Measurements from ENCODE around the gene U2AF1L4.

U2AF1L4 gene

GRCh38 chr19:35745328-35746086 is at the start of gene U2AF1L4, which contains the start of gene PSENEN:
Gene U2AF1L4, minus strand, starts transcription at chr19:35745418. Its CDS starts 27 bp downstream, at chr19:35745391.
Gene PSENEN, plus strand, starts transcription at chr19:35745651. Its CDS starts 280 bp downstream, at chr19:35745931.
- Histone ChIP-seq H3K4me3 (ENCODE audit: low read length) (peak within 1 kb of the TSS; percentile 85), H3K4me1 (ENCODE audit: control insufficient read depth, insufficient read depth, low read length) (peaks cover 31% of the 10 kb centered on the region)

GRCh38 chr19:35793381-35794165 is 48.4 kb upstream of the U2AF1L4 start:
- Histone ChIP-seq H3K27me3 (ENCODE audit: control insufficient read depth, insufficient read depth, low read length) (peaks cover 20% of the 10 kb centered on the region), H3K9me3 (ENCODE audit: control insufficient read depth, low read length) (no peaks in the 10 kb centered on the region), H3K4me1 (ENCODE audit: control insufficient read depth, insufficient read depth, low read length) (peaks cover 23% of the 10 kb centered on the region), H3K36me3 (ENCODE audit: control insufficient read depth, insufficient read depth, low read length) (no peaks in the 10 kb centered on the region), H3K9ac (ENCODE audit: low read length) (no peak overlapping the region), H3K4me3 (ENCODE audit: low read length) (no peak overlapping the region)

More at GRCh38 chr19:35745328-35746086, at the start of gene U2AF1L4, which contains the start of gene PSENEN:
- H3K27me3 ChIP-seq (ENCODE audit: control insufficient read depth, insufficient read depth, low read length) = no peaks in the 10 kb centered on the region
- H3K36me3 ChIP-seq (ENCODE audit: control insufficient read depth, insufficient read depth, low read length) = no peaks in the 10 kb centered on the region
- no peaks in the 10 kb centered on the region for H3K9me3 ChIP-seq (ENCODE audit: control insufficient read depth, low read length)
- peak within 1 kb of the TSS; percentile 96 for H3K9ac ChIP-seq (ENCODE audit: low read length)

GRCh38 chr19:35792888-35793287 is 47.7 kb upstream of the U2AF1L4 start:
- Histone ChIP-seq H3K27me3 (ENCODE audit: control insufficient read depth, insufficient read depth, low read length) (peaks cover 14% of the 10 kb centered on the region), H3K4me1 (ENCODE audit: control insufficient read depth, insufficient read depth, low read length) (peaks cover 23% of the 10 kb centered on the region), H3K36me3 (ENCODE audit: control insufficient read depth, insufficient read depth, low read length) (no peaks in the 10 kb centered on the region), H3K4me3 (ENCODE audit: low read length) (no peak overlapping the region), H3K9ac (ENCODE audit: low read length) (no peak overlapping the region), H3K9me3 (ENCODE audit: control insufficient read depth, low read length) (no peaks in the 10 kb centered on the region)

GRCh38 chr19:35792312-35792711 is 47.1 kb upstream of the U2AF1L4 start:
- Histone ChIP-seq H3K9ac (ENCODE audit: low read length) (no peak overlapping the region), H3K36me3 (ENCODE audit: control insufficient read depth, insufficient read depth, low read length) (no peaks in the 10 kb centered on the region), H3K27me3 (ENCODE audit: control insufficient read depth, insufficient read depth, low read length) (peaks cover 10% of the 10 kb centered on the region), H3K4me3 (ENCODE audit: low read length) (no peak overlapping the region), H3K4me1 (ENCODE audit: control insufficient read depth, insufficient read depth, low read length) (peaks cover 23% of the 10 kb centered on the region), H3K9me3 (ENCODE audit: control insufficient read depth, low read length) (no peaks in the 10 kb centered on the region)

GRCh38 chr19:35791814-35792279 is 46.6 kb upstream of the U2AF1L4 start:
- H3K36me3 ChIP-seq (ENCODE audit: control insufficient read depth, insufficient read depth, low read length) = no peaks in the 10 kb centered on the region
- no peak overlapping the region for H3K9ac ChIP-seq (ENCODE audit: low read length)
- peaks cover 5% of the 10 kb centered on the region for H3K27me3 ChIP-seq (ENCODE audit: control insufficient read depth, insufficient read depth, low read length)
- peaks cover 23% of the 10 kb centered on the region for H3K4me1 ChIP-seq (ENCODE audit: control insufficient read depth, insufficient read depth, low read length)
- no peak overlapping the region for H3K4me3 ChIP-seq (ENCODE audit: low read length)
- H3K9me3 ChIP-seq (ENCODE audit: control insufficient read depth, low read length) = no peaks in the 10 kb centered on the region

- Histone ChIP-seq H3K36me3 (ENCODE audit: control insufficient read depth, insufficient read depth, low read length) (no peaks in the 10 kb centered on the region), H3K4me3 (ENCODE audit: low read length) (no peak overlapping the region), H3K4me1 (ENCODE audit: control insufficient read depth, insufficient read depth, low read length) (peaks cover 23% of the 10 kb centered on the region), H3K9ac (ENCODE audit: low read length) (no peak overlapping the region), H3K9me3 (ENCODE audit: control insufficient read depth, low read length) (no peaks in the 10 kb centered on the region), H3K27me3 (ENCODE audit: control insufficient read depth, insufficient read depth, low read length) (no peaks in the 10 kb centered on the region)
These were observed 46.0 kb upstream of the U2AF1L4 start for GRCh38 chr19:35790981-35791813.

- Histone ChIP-seq H3K4me1 (ENCODE audit: control insufficient read depth, insufficient read depth, low read length) (peaks cover 23% of the 10 kb centered on the region), H3K27me3 (ENCODE audit: control insufficient read depth, insufficient read depth, low read length) (no peaks in the 10 kb centered on the region), H3K9me3 (ENCODE audit: control insufficient read depth, low read length) (no peaks in the 10 kb centered on the region), H3K9ac (ENCODE audit: low read length) (no peak overlapping the region), H3K4me3 (ENCODE audit: low read length) (no peak overlapping the region), H3K36me3 (ENCODE audit: control insufficient read depth, insufficient read depth, low read length) (no peaks in the 10 kb centered on the region)
These were observed 45.0 kb upstream of the U2AF1L4 start for GRCh38 chr19:35789978-35790944.

GRCh38 chr19:35789195-35789977 is 44.2 kb upstream of the U2AF1L4 start:
- H3K36me3 ChIP-seq (ENCODE audit: control insufficient read depth, insufficient read depth, low read length) = no peaks in the 10 kb centered on the region
- no peak overlapping the region for H3K4me3 ChIP-seq (ENCODE audit: low read length)

GRCh38 chr19:35788205-35788960 is 43.2 kb upstream of the U2AF1L4 start:
- Histone ChIP-seq H3K9me3 (ENCODE audit: control insufficient read depth, low read length) (no peaks in the 10 kb centered on the region), H3K4me3 (ENCODE audit: low read length) (no peak overlapping the region), H3K36me3 (ENCODE audit: control insufficient read depth, insufficient read depth, low read length) (no peaks in the 10 kb centered on the region), H3K9ac (ENCODE audit: low read length) (no peak overlapping the region), H3K27me3 (ENCODE audit: control insufficient read depth, insufficient read depth, low read length) (no peaks in the 10 kb centered on the region), H3K4me1 (ENCODE audit: control insufficient read depth, insufficient read depth, low read length) (peaks cover 17% of the 10 kb centered on the region)

More at GRCh38 chr19:35789195-35789977, 44.2 kb upstream of the U2AF1L4 start:
- Histone ChIP-seq H3K4me1 (ENCODE audit: control insufficient read depth, insufficient read depth, low read length) (peaks cover 23% of the 10 kb centered on the region), H3K9me3 (ENCODE audit: control insufficient read depth, low read length) (no peaks in the 10 kb centered on the region), H3K9ac (ENCODE audit: low read length) (no peak overlapping the region), H3K27me3 (ENCODE audit: control insufficient read depth, insufficient read depth, low read length) (no peaks in the 10 kb centered on the region)

Data from mucosa of stomach (tissue), 1 donor.